ENCODE results near the gene CDKN1B. TPM values are rescaled to one million over a fixed set of nuclear protein-coding genes. Genes with fewer than 3 reads are reported as not detected.

The CDKN1B gene
- 36.0 TPM for total RNA-seq (ENCODE audit: unreplicated experiment)
- long read RNA-seq, partial matches to known transcripts: 1 of 2 reads
- long read RNA-seq, other reads (novel, unspliced or antisense): 0 of 2 reads

DNA sequence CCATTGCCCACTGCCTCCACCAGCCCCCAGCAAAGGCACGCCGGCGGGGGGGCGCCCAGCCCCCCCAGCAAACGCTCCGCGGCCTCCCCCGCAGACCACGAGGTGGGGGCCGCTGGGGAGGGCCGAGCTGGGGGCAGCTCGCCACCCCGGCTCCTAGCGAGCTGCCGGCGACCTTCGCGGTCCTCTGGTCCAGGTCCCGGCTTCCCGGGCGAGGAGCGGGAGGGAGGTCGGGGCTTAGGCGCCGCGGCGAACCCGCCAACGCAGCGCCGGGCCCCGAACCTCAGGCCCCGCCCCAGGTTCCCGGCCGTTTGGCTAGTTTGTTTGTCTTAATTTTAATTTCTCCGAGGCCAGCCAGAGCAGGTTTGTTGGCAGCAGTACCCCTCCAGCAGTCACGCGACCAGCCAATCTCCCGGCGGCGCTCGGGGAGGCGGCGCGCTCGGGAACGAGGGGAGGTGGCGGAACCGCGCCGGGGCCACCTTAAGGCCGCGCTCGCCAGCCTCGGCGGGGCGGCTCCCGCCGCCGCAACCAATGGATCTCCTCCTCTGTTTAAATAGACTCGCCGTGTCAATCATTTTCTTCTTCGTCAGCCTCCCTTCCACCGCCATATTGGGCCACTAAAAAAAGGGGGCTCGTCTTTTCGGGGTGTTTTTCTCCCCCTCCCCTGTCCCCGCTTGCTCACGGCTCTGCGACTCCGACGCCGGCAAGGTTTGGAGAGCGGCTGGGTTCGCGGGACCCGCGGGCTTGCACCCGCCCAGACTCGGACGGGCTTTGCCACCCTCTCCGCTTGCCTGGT lies at the start of gene CDKN1B:
CDKN1B (plus strand) TSS at position 576 of the 793 bp plus-strand sequence. CDS start 472 bp downstream, outside the sequence.
- H3K4me3 Mint-ChIP-seq (ENCODE audit: unreplicated experiment): peak within 1 kb of the TSS; percentile 99
- no peaks in the 10 kb centered on the region for H3K36me3 Mint-ChIP-seq (ENCODE audit: unreplicated experiment)
- H3K27ac Mint-ChIP-seq (ENCODE audit: unreplicated experiment): peak within 1 kb of the TSS; percentile 94
- peak; percentile 82 for DNase-seq
- peaks cover 6% of the 10 kb centered on the region for H3K27me3 Mint-ChIP-seq (ENCODE audit: unreplicated experiment)
- TF ChIP-seq, protein P1, sequence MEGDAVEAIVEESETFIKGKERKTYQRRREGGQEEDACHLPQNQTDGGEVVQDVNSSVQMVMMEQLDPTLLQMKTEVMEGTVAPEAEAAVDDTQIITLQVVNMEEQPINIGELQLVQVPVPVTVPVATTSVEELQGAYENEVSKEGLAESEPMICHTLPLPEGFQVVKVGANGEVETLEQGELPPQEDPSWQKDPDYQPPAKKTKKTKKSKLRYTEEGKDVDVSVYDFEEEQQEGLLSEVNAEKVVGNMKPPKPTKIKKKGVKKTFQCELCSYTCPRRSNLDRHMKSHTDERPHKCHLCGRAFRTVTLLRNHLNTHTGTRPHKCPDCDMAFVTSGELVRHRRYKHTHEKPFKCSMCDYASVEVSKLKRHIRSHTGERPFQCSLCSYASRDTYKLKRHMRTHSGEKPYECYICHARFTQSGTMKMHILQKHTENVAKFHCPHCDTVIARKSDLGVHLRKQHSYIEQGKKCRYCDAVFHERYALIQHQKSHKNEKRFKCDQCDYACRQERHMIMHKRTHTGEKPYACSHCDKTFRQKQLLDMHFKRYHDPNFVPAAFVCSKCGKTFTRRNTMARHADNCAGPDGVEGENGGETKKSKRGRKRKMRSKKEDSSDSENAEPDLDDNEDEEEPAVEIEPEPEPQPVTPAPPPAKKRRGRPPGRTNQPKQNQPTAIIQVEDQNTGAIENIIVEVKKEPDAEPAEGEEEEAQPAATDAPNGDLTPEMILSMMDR (IDR thresholded peaks at IDR 0.05; ENCODE audit: partially characterized antibody, unreplicated experiment): no peak
- H3K9me3 Mint-ChIP-seq (ENCODE audit: unreplicated experiment): peaks cover 3% of the 10 kb centered on the region
- peaks cover 38% of the 10 kb centered on the region for H3K4me1 Mint-ChIP-seq (ENCODE audit: low read depth, unreplicated experiment)

DNA sequence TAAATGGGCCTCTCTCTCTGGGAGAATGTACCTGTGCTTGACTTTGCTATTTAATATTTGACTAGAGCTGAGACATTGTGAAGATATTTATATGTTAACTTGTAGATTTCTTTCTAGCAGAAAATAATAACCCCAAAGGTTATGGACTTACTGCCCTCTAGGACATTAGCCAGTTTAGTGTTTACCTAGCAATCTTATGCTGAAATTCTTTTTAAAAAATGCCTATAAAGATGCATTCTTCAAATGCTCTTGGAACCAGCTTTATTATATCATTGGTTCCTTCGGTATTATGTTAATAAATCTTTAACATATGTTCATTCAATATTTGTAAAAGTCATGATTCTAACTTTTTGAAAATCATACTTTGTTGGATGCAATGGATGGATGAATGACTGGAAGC lies 49.2 kb upstream of the CDKN1B start:
- TF ChIP-seq, protein P1 (IDR thresholded peaks at IDR 0.05; ENCODE audit: partially characterized antibody, unreplicated experiment): no peak
- DNase-seq: no peak
- H3K4me1 Mint-ChIP-seq (ENCODE audit: low read depth, unreplicated experiment): peaks cover 6% of the 10 kb centered on the region
- H3K27ac Mint-ChIP-seq (ENCODE audit: unreplicated experiment): no peak overlapping the region
- no peak overlapping the region for H3K4me3 Mint-ChIP-seq (ENCODE audit: unreplicated experiment)
- no peaks in the 10 kb centered on the region for H3K9me3 Mint-ChIP-seq (ENCODE audit: unreplicated experiment)
- no peaks in the 10 kb centered on the region for H3K36me3 Mint-ChIP-seq (ENCODE audit: unreplicated experiment)
- H3K27me3 Mint-ChIP-seq (ENCODE audit: unreplicated experiment): peaks cover 2% of the 10 kb centered on the region

DNA sequence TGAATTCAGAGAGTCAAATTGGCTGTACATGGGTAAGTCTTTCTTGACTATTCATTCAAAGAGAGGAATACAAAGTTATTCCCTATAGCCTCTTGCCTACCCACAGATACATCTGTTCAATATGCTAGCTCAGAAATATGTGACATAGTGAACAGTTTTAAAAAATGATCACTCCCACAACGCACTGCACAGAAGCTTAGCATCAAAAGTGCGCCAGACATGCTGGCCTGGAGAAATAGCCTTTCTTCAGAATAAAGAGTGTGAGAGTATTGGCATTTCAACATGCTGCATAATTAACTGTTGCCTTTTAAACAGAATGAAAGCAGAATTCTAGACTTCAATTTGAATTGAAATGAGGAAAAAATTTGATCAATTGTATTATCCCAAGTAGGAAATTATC lies 48.1 kb upstream of the CDKN1B start:
- H3K36me3 Mint-ChIP-seq (ENCODE audit: unreplicated experiment): no peaks in the 10 kb centered on the region
- H3K4me3 Mint-ChIP-seq (ENCODE audit: unreplicated experiment): no peak overlapping the region
- no peaks in the 10 kb centered on the region for H3K9me3 Mint-ChIP-seq (ENCODE audit: unreplicated experiment)
- H3K4me1 Mint-ChIP-seq (ENCODE audit: low read depth, unreplicated experiment): peaks cover 6% of the 10 kb centered on the region
- TF ChIP-seq, protein P1 (IDR thresholded peaks at IDR 0.05; ENCODE audit: partially characterized antibody, unreplicated experiment): no peak
- no peak overlapping the region for H3K27ac Mint-ChIP-seq (ENCODE audit: unreplicated experiment)
- DNase-seq: no peak
- H3K27me3 Mint-ChIP-seq (ENCODE audit: unreplicated experiment): peaks cover 2% of the 10 kb centered on the region

DNA sequence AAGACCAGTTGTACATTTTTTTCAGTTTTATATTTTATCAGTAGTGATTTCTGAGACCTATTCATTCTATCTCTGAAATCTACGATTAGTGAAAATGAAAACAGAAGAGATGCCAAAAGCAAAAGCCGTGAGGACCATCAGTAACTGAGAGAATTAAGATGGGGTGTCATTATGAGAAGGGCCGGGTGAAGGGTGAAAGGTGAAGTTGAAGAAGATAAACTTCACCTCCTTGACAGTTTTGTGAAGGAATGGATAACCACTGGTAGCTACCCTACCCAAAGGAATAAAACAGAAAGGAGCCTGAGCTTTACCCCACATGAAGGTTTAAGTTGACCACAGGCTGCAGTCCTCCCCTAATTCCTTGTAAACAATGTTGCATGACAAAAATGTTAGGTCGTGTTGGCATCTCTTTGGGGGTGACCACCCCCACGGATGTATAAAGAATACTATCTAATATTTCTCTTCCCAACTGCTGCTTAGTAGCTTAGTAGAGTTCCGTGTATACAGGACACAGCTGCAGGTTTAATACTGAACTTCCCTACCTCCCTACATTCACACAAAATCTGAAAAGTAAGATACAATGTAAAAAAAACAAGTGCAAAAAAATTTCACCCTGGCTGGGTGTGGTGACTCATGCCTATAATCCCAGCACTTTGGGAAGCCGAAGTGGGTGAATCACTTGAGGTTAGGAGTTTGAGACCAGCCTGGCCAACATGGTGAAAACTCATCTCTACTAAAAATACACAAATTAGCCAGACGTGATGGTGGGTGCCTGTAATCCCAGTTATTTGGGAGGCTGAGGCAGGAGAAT lies 45.1 kb upstream of the CDKN1B start:
- no peaks in the 10 kb centered on the region for H3K9me3 Mint-ChIP-seq (ENCODE audit: unreplicated experiment)
- DNase-seq: no peak
- peaks cover 2% of the 10 kb centered on the region for H3K4me1 Mint-ChIP-seq (ENCODE audit: low read depth, unreplicated experiment)
- peaks cover 2% of the 10 kb centered on the region for H3K27me3 Mint-ChIP-seq (ENCODE audit: unreplicated experiment)
- no peak overlapping the region for H3K4me3 Mint-ChIP-seq (ENCODE audit: unreplicated experiment)
- TF ChIP-seq, protein P1 (IDR thresholded peaks at IDR 0.05; ENCODE audit: partially characterized antibody, unreplicated experiment): no peak
- peaks cover 7% of the 10 kb centered on the region for H3K36me3 Mint-ChIP-seq (ENCODE audit: unreplicated experiment)
- no peak overlapping the region for H3K27ac Mint-ChIP-seq (ENCODE audit: unreplicated experiment)
